ENCODE results near the gene TUFT1. TPM values are rescaled to one million over a fixed set of nuclear protein-coding genes. Genes with fewer than 3 reads are reported as not detected.

Gene TUFT1
- total and polyA plus RNA-seq, 9 of the 15 experiments (the other 6 are each of a cell fraction or from before 2014, with no cell fraction given) = 0.54 to 2.0 (median 1.7) TPM

DNA sequence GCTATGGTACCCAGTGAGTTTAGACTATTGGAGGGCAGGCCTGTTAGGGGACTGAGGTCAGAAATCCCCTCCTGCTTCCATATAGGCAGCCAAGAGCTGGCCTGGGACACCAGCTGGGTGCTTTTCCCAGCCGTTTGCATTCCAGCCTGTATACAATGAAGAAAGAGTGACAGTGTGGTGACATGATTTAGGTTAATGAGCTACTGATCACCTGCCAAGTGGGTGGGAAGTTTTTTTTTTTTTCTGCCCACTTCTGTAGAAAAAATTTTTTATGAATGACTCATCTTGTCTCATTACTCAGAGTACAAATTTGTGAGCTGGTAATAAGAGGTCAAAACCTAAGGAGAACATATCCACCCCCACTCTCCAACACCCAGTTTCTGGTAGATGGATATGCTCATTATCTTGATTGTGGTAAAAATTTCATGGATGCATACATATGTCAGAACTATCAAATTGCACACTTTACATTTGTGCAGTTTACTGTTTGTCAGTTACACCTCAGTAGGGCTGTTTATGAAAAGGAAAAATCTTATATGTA lies 45.3 kb upstream of the TUFT1 start (continued):
- TF ChIP-seq ZNF778 (CRISPR knock-in tag; IDR thresholded peaks at IDR 0.05) (no peak), PHTF2 (CRISPR knock-in tag; IDR thresholded peaks at IDR 0.05) (no peak), KAT8 (IDR thresholded peaks at IDR 0.05; ENCODE audit: low read depth) (no peak), ARID1B (IDR thresholded peaks at IDR 0.05) (peak; percentile 53), MEIS2 (IDR thresholded peaks at IDR 0.05; ENCODE audit: partially characterized antibody) (peak; percentile 99), ZNF316 (IDR thresholded peaks at IDR 0.05) (no peak), KDM1A (IDR thresholded peaks at IDR 0.05) (no peak), ZNF785 (CRISPR knock-in tag; IDR thresholded peaks at IDR 0.05) (no peak), CHD1 (IDR thresholded peaks at IDR 0.05; ENCODE audit: low read length) (no peak), POLR2G (IDR thresholded peaks at IDR 0.05; ENCODE audit: low read depth, low read length) (no peak), DMBX1 (CRISPR knock-in tag; IDR thresholded peaks at IDR 0.05; ENCODE audit: borderline replicate concordance) (no peak), PRPF4 (IDR thresholded peaks at IDR 0.05; ENCODE audit: insufficient read depth, low read depth, low read length, poor library complexity, severe bottlenecking) (no peak), ATF7 (IDR thresholded peaks at IDR 0.05) (peak; percentile 33; the same call in 1 of the 2 replicates), ZNF589 (CRISPR knock-in tag; IDR thresholded peaks at IDR 0.05; ENCODE audit: low read depth) (no peak)
- TF ChIP-seq, protein P1, sequence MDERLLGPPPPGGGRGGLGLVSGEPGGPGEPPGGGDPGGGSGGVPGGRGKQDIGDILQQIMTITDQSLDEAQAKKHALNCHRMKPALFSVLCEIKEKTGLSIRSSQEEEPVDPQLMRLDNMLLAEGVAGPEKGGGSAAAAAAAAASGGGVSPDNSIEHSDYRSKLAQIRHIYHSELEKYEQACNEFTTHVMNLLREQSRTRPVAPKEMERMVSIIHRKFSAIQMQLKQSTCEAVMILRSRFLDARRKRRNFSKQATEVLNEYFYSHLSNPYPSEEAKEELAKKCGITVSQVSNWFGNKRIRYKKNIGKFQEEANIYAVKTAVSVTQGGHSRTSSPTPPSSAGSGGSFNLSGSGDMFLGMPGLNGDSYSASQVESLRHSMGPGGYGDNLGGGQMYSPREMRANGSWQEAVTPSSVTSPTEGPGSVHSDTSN (CRISPR knock-in tag; IDR thresholded peaks at IDR 0.05; ENCODE audit: low read depth) = peak; percentile 64
- TF ChIP-seq, protein P1 (tag; conservative IDR thresholded peaks at IDR 0.05; ENCODE audit: low read depth) = peak; percentile 99
- TF ChIP-seq, protein P2, sequence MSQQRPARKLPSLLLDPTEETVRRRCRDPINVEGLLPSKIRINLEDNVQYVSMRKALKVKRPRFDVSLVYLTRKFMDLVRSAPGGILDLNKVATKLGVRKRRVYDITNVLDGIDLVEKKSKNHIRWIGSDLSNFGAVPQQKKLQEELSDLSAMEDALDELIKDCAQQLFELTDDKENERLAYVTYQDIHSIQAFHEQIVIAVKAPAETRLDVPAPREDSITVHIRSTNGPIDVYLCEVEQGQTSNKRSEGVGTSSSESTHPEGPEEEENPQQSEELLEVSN (IDR thresholded peaks at IDR 0.05; ENCODE audit: borderline replicate concordance in 1 of 2, extremely low read depth in 1 of 2, insufficient read depth in 1 of 2, insufficient read length in 1 of 2, low read depth in 1 of 2, low read length in 1 of 2, poor library complexity in 1 of 2, severe bottlenecking in 1 of 2) = no peak
- TF ChIP-seq, protein P3, sequence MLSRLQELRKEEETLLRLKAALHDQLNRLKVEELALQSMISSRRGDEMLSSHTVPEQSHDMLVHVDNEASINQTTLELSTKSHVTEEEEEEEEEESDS (CRISPR knock-in tag; IDR thresholded peaks at IDR 0.05) = no peak
- TF ChIP-seq, protein P4, sequence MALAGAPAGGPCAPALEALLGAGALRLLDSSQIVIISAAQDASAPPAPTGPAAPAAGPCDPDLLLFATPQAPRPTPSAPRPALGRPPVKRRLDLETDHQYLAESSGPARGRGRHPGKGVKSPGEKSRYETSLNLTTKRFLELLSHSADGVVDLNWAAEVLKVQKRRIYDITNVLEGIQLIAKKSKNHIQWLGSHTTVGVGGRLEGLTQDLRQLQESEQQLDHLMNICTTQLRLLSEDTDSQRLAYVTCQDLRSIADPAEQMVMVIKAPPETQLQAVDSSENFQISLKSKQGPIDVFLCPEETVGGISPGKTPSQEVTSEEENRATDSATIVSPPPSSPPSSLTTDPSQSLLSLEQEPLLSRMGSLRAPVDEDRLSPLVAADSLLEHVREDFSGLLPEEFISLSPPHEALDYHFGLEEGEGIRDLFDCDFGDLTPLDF (CRISPR knock-in tag; IDR thresholded peaks at IDR 0.05) = no peak
- TF ChIP-seq, protein P5, sequence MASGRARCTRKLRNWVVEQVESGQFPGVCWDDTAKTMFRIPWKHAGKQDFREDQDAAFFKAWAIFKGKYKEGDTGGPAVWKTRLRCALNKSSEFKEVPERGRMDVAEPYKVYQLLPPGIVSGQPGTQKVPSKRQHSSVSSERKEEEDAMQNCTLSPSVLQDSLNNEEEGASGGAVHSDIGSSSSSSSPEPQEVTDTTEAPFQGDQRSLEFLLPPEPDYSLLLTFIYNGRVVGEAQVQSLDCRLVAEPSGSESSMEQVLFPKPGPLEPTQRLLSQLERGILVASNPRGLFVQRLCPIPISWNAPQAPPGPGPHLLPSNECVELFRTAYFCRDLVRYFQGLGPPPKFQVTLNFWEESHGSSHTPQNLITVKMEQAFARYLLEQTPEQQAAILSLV (tag; IDR thresholded peaks at IDR 0.05) = no peak
- TF ChIP-seq, protein P6, sequence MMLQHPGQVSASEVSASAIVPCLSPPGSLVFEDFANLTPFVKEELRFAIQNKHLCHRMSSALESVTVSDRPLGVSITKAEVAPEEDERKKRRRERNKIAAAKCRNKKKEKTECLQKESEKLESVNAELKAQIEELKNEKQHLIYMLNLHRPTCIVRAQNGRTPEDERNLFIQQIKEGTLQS (IDR thresholded peaks at IDR 0.05) = peak; percentile 92
- TF ChIP-seq, protein P6 (CRISPR knock-in tag; conservative IDR thresholded peaks at IDR 0.05) = no peak; the same call in 1 of the 2 replicates

All from K562 (cell line).